K562 (cell line): Measurements from ENCODE around the gene SLC15A1. TPM values are rescaled to one million over a fixed set of nuclear protein-coding genes. Genes with fewer than 3 reads are reported as not detected.

Source experiments
- ATAC-seq: fragments of 200-7000 bp; cut with Tn5 transposase; 3 replicates; pipeline ENCODE4 v1.9.1; 2020; ENCODE audit warnings: moderate library complexity
- BruUV-seq: library from RNA; stranded (reverse); fragments of 400-500 nt; replicated peaks from 2 replicates; lab custom pipeline; 2021; lab: Mats Ljungman, UMichigan
- CTCF ChIA-PET: fragments of 300-600 bp; formaldehyde crosslinking; extraction: SDS; loops from one replicate; lab custom pipeline; 2021; ENCODE audit warnings: low intra/inter-chr PET ratio; lab: Yijun Ruan, JAX
- POLR2A ChIA-PET: fragments of 300-600, 350-650 bp; sonication (Branson Sonifier 250); formaldehyde crosslinking; extraction: SDS; loops from one replicate; lab custom pipeline; 2021; ENCODE audit warnings: antibody characterized with exemption, inconsistent platforms; lab: Yijun Ruan, JAX
- DNase-seq, 4 experiments: peaks; one replicate each; pipeline versions ENCODE4 v3.0.0 to v3.0.0-alpha.2; 2011 to 2018; ENCODE audit warnings: low spot score in 3 of 4, mixed read lengths in 3 of 4; ENCODE audit errors: extremely low read depth in 1 of 4
- FAIRE-seq: peaks from 2 replicates; lab custom pipeline; 2011; peaks lifted over from hg19 to GRCh38; lab: Jason Lieb, UNC
- H2AFZ ChIP-seq: 2 replicates; pipeline ENCODE4 v1.6.0; 2011; ENCODE audit warnings: low read depth, low read length, control low read depth, inconsistent platforms
- H3K27ac ChIP-seq: fragments of 200-600 bp; 3 replicates; pipeline ENCODE4 v1.8.0; 2011; ENCODE audit warnings: low read depth, mild to moderate bottlenecking, control low read depth, inconsistent platforms, low read length, moderate library complexity, mixed read lengths; ENCODE audit errors: extremely low read depth
- H3K27me3 ChIP-seq, 2 experiments: fragments of 300-600 bp in 1 of 2; 2 replicates in 1 of 2; 3 replicates in 1 of 2; pipeline versions ENCODE4 v1.6.0 to v1.8.0; 2011; ENCODE audit warnings: inconsistent platforms in 2 of 2, low read length in 2 of 2, mild to moderate bottlenecking in 1 of 2, mixed read lengths in 1 of 2, moderate library complexity in 1 of 2; ENCODE audit not compliant: control insufficient read depth in 2 of 2, insufficient read depth in 2 of 2
- H3K36me3 ChIP-seq: fragments of 300-600 bp; 3 replicates; pipeline ENCODE4 v1.8.0; 2011; ENCODE audit warnings: mild to moderate bottlenecking, low read length, inconsistent platforms; ENCODE audit not compliant: control insufficient read depth, insufficient read depth
- H3K4me1 ChIP-seq, 2 experiments: fragments of 200-600 bp in 1 of 2; replicated peaks in 1 of 2; 2 replicates in 1 of 2; 3 replicates in 1 of 2; pipeline versions ENCODE4 v1.5.1 to v1.8.0; 2011; ENCODE audit warnings: inconsistent platforms in 2 of 2, low read length in 2 of 2, mild to moderate bottlenecking in 1 of 2, mixed read lengths in 1 of 2, moderate library complexity in 1 of 2; ENCODE audit not compliant: control insufficient read depth in 2 of 2, insufficient read depth in 2 of 2
- H3K4me2 ChIP-seq: 2 replicates; pipeline ENCODE4 v1.6.1; 2011; ENCODE audit warnings: low read length, control low read depth, inconsistent platforms, mixed read lengths; ENCODE audit not compliant: insufficient read depth
- H3K4me3 ChIP-seq: fragments of 200-600 bp; sonication (generic), shearing (Covaris generic); 2 replicates; pipeline ENCODE4 v1.5.1; 2016; ENCODE audit warnings: control low read depth, inconsistent platforms
- H3K79me2 ChIP-seq: fragments of 200-600 bp; 3 replicates; pipeline ENCODE4 v1.8.0; 2011; ENCODE audit warnings: low read length, inconsistent platforms; ENCODE audit not compliant: control insufficient read depth, insufficient read depth
- H3K9ac ChIP-seq, 2 experiments: 2 replicates each; pipeline versions ENCODE4 v1.6.0 to v1.6.1; 2011; ENCODE audit warnings: low read depth in 2 of 2, low read length in 2 of 2, control low read depth in 1 of 2, inconsistent platforms in 1 of 2, mild to moderate bottlenecking in 1 of 2, mixed read lengths in 1 of 2; ENCODE audit not compliant: insufficient read depth in 1 of 2
- H3K9me1 ChIP-seq: one replicate; pipeline ENCODE4 v1.6.0; 2011; ENCODE audit warnings: inconsistent platforms, mild to moderate bottlenecking, low read length, moderate library complexity; ENCODE audit not compliant: control insufficient read depth, insufficient read depth
- H3K9me3 ChIP-seq: replicated peaks from 2 replicates; pipeline ENCODE4 v1.5.1; 2011; ENCODE audit warnings: low read depth, low read length, inconsistent platforms; ENCODE audit not compliant: control insufficient read depth, insufficient read depth
- H4K20me1 ChIP-seq: replicated peaks from 2 replicates; pipeline ENCODE4 v1.6.1; 2011; ENCODE audit warnings: low read length, inconsistent platforms, mixed read lengths; ENCODE audit not compliant: control insufficient read depth, insufficient read depth
- ATF4 ChIP-seq: fragments of 450-650 bp; formaldehyde crosslinking; IDR thresholded peaks from 2 replicates; pipeline ENCODE4 v1.4.0; 2022; ENCODE audit warnings: mild to moderate bottlenecking, moderate library complexity
- FOXA3 ChIP-seq, 2 experiments: fragments of 450-650 bp in 1 of 2; sonication (generic) in 1 of 2; formaldehyde crosslinking; IDR thresholded peaks in 1 of 2; conservative IDR thresholded peaks in 1 of 2; 2 replicates each; pipeline versions ENCODE4 v1.4.0 to v1.8.0; 2020 to 2022; ENCODE audit warnings: mild to moderate bottlenecking in 2 of 2, missing genetic modification reagents in 1 of 2
- ZNF316 ChIP-seq: fragments of 450-650 bp; IDR thresholded peaks from 2 replicates; pipeline ENCODE4 v1.6.1; 2016
- ZNF609 ChIP-seq: sonication (generic); formaldehyde crosslinking; IDR thresholded peaks from 2 replicates; pipeline ENCODE4 v1.8.1; 2023; ENCODE audit warnings: missing genetic modification reagents, mild to moderate bottlenecking, borderline replicate concordance
- WGBS: fragments of 100-300 bp; shearing (Covaris generic); methylation state at CpG from one replicate; pipeline ENCODE4 v1.1.6; 2016; ENCODE audit warnings: low coverage, mixed read lengths; ENCODE audit not compliant: insufficient coverage; ENCODE audit errors: missing lambda C conversion rate; 5-methylcytosine and 5-hydroxymethylcytosine counted together
- in situ Hi-C: fragments of 300-500 bp; cut with MboI; formaldehyde crosslinking; loops from 4 replicates; pipeline ENCODE4 v1.15.0; 2018; ENCODE audit warnings: inconsistent platforms, mixed read lengths
- intact Hi-C: fragments of 100-400 bp; cut with micrococcal nuclease; formaldehyde crosslinking; loops from 2 replicates; pipeline ENCODE4 v1.14.2; 2022
- polyA plus RNA-seq, 8 experiments: library from polyadenylated mRNA; depleted of rRNA in 4 of 8; stranded (reverse) in 5 of 8; unstranded in 3 of 8; fragments of >200 nt; fragmentation: Nextera tagmentation in 2 of 8; fragmentation: Illumina TruSeq in 1 of 8; extraction: Ambion mirVana in 2 of 8; extraction: Trizol in 1 of 8; gene quantifications; 2 replicates each; pipeline versions ENCODE4 v1.2.1 to v1.2.3, GENCODE V29; 2011 to 2014; ENCODE audit warnings: inconsistent platforms in 1 of 8, missing spikeins in 1 of 8
- total RNA-seq, 7 experiments: library from RNA; depleted of rRNA in 6 of 7; stranded (reverse); fragments of >200 nt in 6 of 7; fragmentation: Illumina TruSeq in 2 of 7; extraction: Trizol in 2 of 7; gene quantifications; 2 replicates each; pipeline versions ENCODE4 v1.2.1 to v1.2.3, GENCODE V29; 2011 to 2021; ENCODE audit warnings: low replicate concordance in 1 of 7

SLC15A1 gene
- total and polyA plus RNA-seq, 9 of the 15 experiments (the other 6 are each of a cell fraction or from before 2014, with no cell fraction given): not detected

- no peak for ATAC-seq
- BruUV-seq: no TSS peak
- H3K4me3 ChIP-seq: no peak overlapping the region
- H3K4me2 ChIP-seq: no peak overlapping the region
- no peak overlapping the region for H2AFZ ChIP-seq
- H3K27ac ChIP-seq: no peak overlapping the region
- H3K9me3 ChIP-seq: no peaks in the 10 kb centered on the region
- TF ChIP-seq ATF4: no peak
- TF ChIP-seq FOXA3 (CRISPR knock-in tag; conservative IDR thresholded peaks at IDR 0.05 in 1 of 2, IDR thresholded peaks at IDR 0.05 in 1 of 2): peak in 1 of 2 experiments; percentile 27; a peak in 1 of 4 replicates
- TF ChIP-seq ZNF316: 0 out of 2 replicates have a peak, but pooled peaks have one; percentile 4
- no peak for TF ChIP-seq ZNF609 (CRISPR knock-in tag)
- H3K4me1 ChIP-seq: peaks cover 0 to 3% of the 10 kb centered on the region in 2 experiments; a peak in 1 of 5 replicates
- H3K36me3 ChIP-seq: no peaks in the 10 kb centered on the region
- no peaks in the 10 kb centered on the region for H3K9me1 ChIP-seq
- FAIRE-seq: no peak
- 4% methylated on average over 3 of the region's 3 CpGs for WGBS
- H4K20me1 ChIP-seq: no peaks in the 10 kb centered on the region
- peaks cover 6 to 29% of the 10 kb centered on the region in 2 experiments; a peak in 4 of 5 replicates for H3K27me3 ChIP-seq
- H3K9ac ChIP-seq: no peak overlapping the region
- in situ Hi-C loops (no loop called here), intact Hi-C loops (no loop called here)
- no peaks in the 10 kb centered on the region for H3K79me2 ChIP-seq
- DNase-seq: no peak
- ChIA-PET CTCF (no interaction called here), POLR2A (no interaction called here)
Measured at GRCh38 chr13:98731925-98732324, 20.5 kb downstream of the SLC15A1 start.
